Measurements from ENCODE around the gene CSNK1A1L. TPM values are rescaled to one million over a fixed set of nuclear protein-coding genes. Genes with fewer than 3 reads are reported as not detected.

CSNK1A1L gene
- total RNA-seq, 2 donors from 2014 or later, result not detected

- Histone ChIP-seq H3K27ac (no peak overlapping the region), H3K9me3 (no peaks in the 10 kb centered on the region), H3K27me3 (replicated peaks; ENCODE audit: insufficient read depth) (no peaks in the 10 kb centered on the region), H3K36me3 (no peaks in the 10 kb centered on the region), H3K4me3 (no peak overlapping the region), H3K4me1 (ENCODE audit: control insufficient read depth in 1 of 2, low read depth in 2 of 2) (no peaks in the 10 kb centered on the region)
- ATAC-seq (ENCODE audit: insufficient number of reproducible peaks, low FRiP score, low read depth), result no peak
- no peak for DNase-seq (ENCODE audit: low spot score)
- no peak for TF ChIP-seq CTCF (IDR thresholded peaks at IDR 0.05)
These were observed 37.4 kb upstream of the CSNK1A1L start for GRCh38 chr13:37142877-37143276.

GRCh38 chr13:37141011-37141410 is 35.5 kb upstream of the CSNK1A1L start:
- no peak overlapping the region for H3K27ac ChIP-seq
- no peaks in the 10 kb centered on the region for H3K36me3 ChIP-seq
- H3K27me3 ChIP-seq (replicated peaks; ENCODE audit: insufficient read depth), result no peaks in the 10 kb centered on the region
- H3K9me3 ChIP-seq, result no peaks in the 10 kb centered on the region
- no peak overlapping the region for H3K4me3 ChIP-seq
- no peak for TF ChIP-seq CTCF (IDR thresholded peaks at IDR 0.05)
- H3K4me1 ChIP-seq (ENCODE audit: control insufficient read depth in 1 of 2, low read depth in 2 of 2), result peaks cover 0 to 7% of the 10 kb centered on the region in 2 donors
- no peak for DNase-seq (ENCODE audit: low spot score)
- no peak for ATAC-seq (ENCODE audit: insufficient number of reproducible peaks, low FRiP score, low read depth)

DNA sequence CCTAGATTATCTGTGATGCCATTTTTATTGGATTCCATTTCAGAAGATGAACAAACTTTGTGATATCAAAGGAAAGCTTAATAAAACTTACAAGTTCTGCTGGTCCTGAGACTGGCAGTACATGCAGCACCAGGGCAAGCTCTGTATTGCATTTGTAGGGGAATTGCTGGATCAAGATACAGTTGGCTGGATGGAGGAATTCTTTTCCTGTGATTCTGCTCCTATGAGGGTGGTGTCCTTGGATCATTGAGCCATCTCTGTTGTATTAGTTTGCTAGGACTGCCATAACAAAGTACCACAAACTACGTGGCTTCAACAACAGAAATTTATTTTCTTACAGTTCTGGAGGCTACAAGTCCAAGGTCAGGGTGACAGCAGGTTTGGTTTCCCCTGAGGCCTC is 33.9 kb upstream of the CSNK1A1L start:
- TF ChIP-seq CTCF (IDR thresholded peaks at IDR 0.05), result no peak
- no peaks in the 10 kb centered on the region for H3K36me3 ChIP-seq
- DNase-seq (ENCODE audit: low spot score) (no peak), ATAC-seq (ENCODE audit: insufficient number of reproducible peaks, low FRiP score, low read depth) (no peak)
- no peak overlapping the region for H3K4me3 ChIP-seq
- H3K27ac ChIP-seq, result no peak overlapping the region
- peaks cover 0 to 14% of the 10 kb centered on the region in 2 donors for H3K4me1 ChIP-seq (ENCODE audit: control insufficient read depth in 1 of 2, low read depth in 2 of 2)
- no peaks in the 10 kb centered on the region for H3K9me3 ChIP-seq
- H3K27me3 ChIP-seq (replicated peaks; ENCODE audit: insufficient read depth), result no peaks in the 10 kb centered on the region

GRCh38 chr13:37138926-37139325 is 33.5 kb upstream of the CSNK1A1L start:
- no peak for TF ChIP-seq CTCF (IDR thresholded peaks at IDR 0.05)
- no peak for DNase-seq (ENCODE audit: low spot score)
- no peak for ATAC-seq (ENCODE audit: insufficient number of reproducible peaks, low FRiP score, low read depth)
- Histone ChIP-seq H3K27me3 (replicated peaks; ENCODE audit: insufficient read depth) (no peaks in the 10 kb centered on the region), H3K4me3 (no peak overlapping the region), H3K9me3 (no peaks in the 10 kb centered on the region), H3K4me1 (ENCODE audit: control insufficient read depth in 1 of 2, low read depth in 2 of 2) (peaks cover 0 to 16% of the 10 kb centered on the region in 2 donors), H3K36me3 (no peaks in the 10 kb centered on the region), H3K27ac (no peak overlapping the region)

DNA sequence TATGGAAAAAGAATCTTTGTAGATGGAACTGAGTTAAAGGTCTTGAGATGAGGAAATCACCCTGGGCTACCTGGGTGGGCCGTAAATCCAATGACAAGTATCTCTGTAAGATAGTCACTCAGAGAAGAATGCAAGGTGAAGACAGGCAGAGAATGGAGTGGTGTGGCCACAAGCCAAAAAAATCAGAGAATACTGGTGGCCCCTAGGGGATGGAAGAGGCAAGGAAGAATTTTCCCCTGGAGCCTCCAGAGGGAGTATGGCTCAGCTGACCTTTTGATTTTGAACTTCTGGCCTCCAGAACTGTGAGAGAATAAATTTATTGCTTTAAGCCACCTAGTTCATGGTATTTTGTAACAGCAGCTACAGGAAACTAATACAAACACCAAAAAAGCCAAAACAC is 32.7 kb upstream of the CSNK1A1L start:
- Histone ChIP-seq H3K27me3 (replicated peaks; ENCODE audit: insufficient read depth) (no peaks in the 10 kb centered on the region), H3K9me3 (no peaks in the 10 kb centered on the region), H3K27ac (no peak overlapping the region), H3K4me3 (no peak overlapping the region), H3K4me1 (ENCODE audit: control insufficient read depth in 1 of 2, low read depth in 2 of 2) (peaks cover 0 to 16% of the 10 kb centered on the region in 2 donors), H3K36me3 (no peaks in the 10 kb centered on the region)
- DNase-seq (ENCODE audit: low spot score) (no peak), ATAC-seq (ENCODE audit: insufficient number of reproducible peaks, low FRiP score, low read depth) (no peak)
- no peak for TF ChIP-seq CTCF (IDR thresholded peaks at IDR 0.05)
